GM12878 (cell line): ENCODE measurements around the gene CASP5. TPM values are rescaled to one million over a fixed set of nuclear protein-coding genes. Genes with fewer than 3 reads are reported as not detected.

ENCODE experiments used
- ATAC-seq: fragments of 200-7000 bp; cut with Tn5 transposase; 3 replicates; pipeline ENCODE4 v1.9.1; 2020; ENCODE audit warnings: mild to moderate bottlenecking, moderate library complexity
- BruUV-seq: library from RNA; stranded (reverse); fragments of 400-500 nt; replicated peaks from 2 replicates; lab custom pipeline; 2021; lab: Mats Ljungman, UMichigan
- CTCF ChIA-PET: fragments of 300-600 bp; sonication (Branson Sonifier 250); formaldehyde crosslinking; extraction: SDS; loops from one replicate; lab custom pipeline; 2021; ENCODE audit warnings: inconsistent platforms; lab: Yijun Ruan, JAX
- POLR2A ChIA-PET: fragments of 350-600 bp; formaldehyde crosslinking; extraction: SDS; loops from one replicate; lab custom pipeline; 2021; ENCODE audit warnings: inconsistent platforms; lab: Charles Lee
- RAD21 ChIA-PET: fragments of 300-600 bp; sonication (Branson Sonifier 250); formaldehyde crosslinking; loops from one replicate; lab custom pipeline; 2023; ENCODE audit warnings: antibody characterized with exemption; ENCODE audit not compliant: unreplicated experiment; lab: Charles Lee
- SMC1A ChIA-PET: fragments of 300-600 bp; sonication (Branson Sonifier 250); formaldehyde crosslinking; loops from one replicate; lab custom pipeline; 2023; ENCODE audit not compliant: unreplicated experiment, uncharacterized antibody; lab: Charles Lee
- DNase-seq: peaks from one replicate; pipeline ENCODE4 v3.0.0-alpha.2; 2011; ENCODE audit warnings: low read depth, low spot score
- FAIRE-seq: peaks from 3 replicates; lab custom pipeline; 2011; peaks lifted over from hg19 to GRCh38; lab: Jason Lieb, UNC
- H2AFZ ChIP-seq: 2 replicates; pipeline ENCODE4 v1.6.0; 2011; ENCODE audit warnings: low read depth, low read length, control low read depth; ENCODE audit not compliant: control insufficient read depth
- H3K27ac ChIP-seq: 2 replicates; pipeline ENCODE4 v1.5.1; 2011; ENCODE audit warnings: control low read depth; ENCODE audit not compliant: control insufficient read depth, insufficient read depth
- H3K27me3 ChIP-seq, 2 experiments: replicated peaks in 1 of 2; 2 replicates each; pipeline versions ENCODE4 v1.6.0 to v1.6.1; 2011; ENCODE audit warnings: low read length in 1 of 2; ENCODE audit not compliant: control insufficient read depth in 2 of 2, insufficient read depth in 2 of 2
- H3K36me3 ChIP-seq, 2 experiments: 2 replicates each; pipeline ENCODE4 v1.5.1; 2011; ENCODE audit warnings: low read length in 1 of 2; ENCODE audit not compliant: control insufficient read depth in 2 of 2, insufficient read depth in 2 of 2
- H3K4me1 ChIP-seq: 2 replicates; pipeline ENCODE4 v1.6.1; 2011; ENCODE audit warnings: mild to moderate bottlenecking, low read length, moderate library complexity, mixed read lengths; ENCODE audit not compliant: control insufficient read depth, insufficient read depth
- H3K4me2 ChIP-seq: 2 replicates; pipeline ENCODE4 v1.6.0; 2011; ENCODE audit warnings: control low read depth; ENCODE audit not compliant: control insufficient read depth, insufficient read depth
- H3K4me3 ChIP-seq: fragments of 200-600 bp; sonication (generic); 2 replicates; pipeline ENCODE4 v1.5.1; 2016
- H3K79me2 ChIP-seq: 2 replicates; pipeline ENCODE4 v1.6.0; 2011; ENCODE audit warnings: low read length; ENCODE audit not compliant: control insufficient read depth, insufficient read depth
- H3K9ac ChIP-seq: 2 replicates; pipeline ENCODE4 v1.8.0; 2011; ENCODE audit warnings: low read length, control low read depth, mixed read lengths; ENCODE audit not compliant: control insufficient read depth, insufficient read depth
- H3K9me3 ChIP-seq: replicated peaks from 3 replicates; pipeline ENCODE4 v1.5.1; 2011; ENCODE audit warnings: mild to moderate bottlenecking, low read length; ENCODE audit not compliant: control insufficient read depth, insufficient read depth
- H4K20me1 ChIP-seq: 2 replicates; pipeline ENCODE4 v1.6.0; 2011; ENCODE audit not compliant: control insufficient read depth, insufficient read depth
- ESRRA ChIP-seq: IDR thresholded peaks from 2 replicates; pipeline ENCODE4 v1.6.1; 2012; ENCODE audit warnings: mild to moderate bottlenecking, low read length, improper control_type of control experiment
- ETV6 ChIP-seq, 2 experiments: fragments of 450-650 bp in 1 of 2; IDR thresholded peaks in 1 of 2; conservative IDR thresholded peaks in 1 of 2; 2 replicates each; pipeline ENCODE4 v1.6.1; 2014; ENCODE audit warnings: antibody characterized with exemption in 1 of 2, borderline replicate concordance in 1 of 2, low read depth in 1 of 2, mild to moderate bottlenecking in 1 of 2, moderate library complexity in 1 of 2
- GABPA ChIP-seq: IDR thresholded peaks from 2 replicates; pipeline ENCODE4 v1.6.1; 2014; ENCODE audit warnings: antibody characterized with exemption, low read depth, mild to moderate bottlenecking, inconsistent platforms
- HDAC2 ChIP-seq: fragments of 200-600 bp; sonication (generic); IDR thresholded peaks from 2 replicates; pipeline ENCODE4 v1.6.1; 2017
- HDAC6 ChIP-seq: fragments of 200-600 bp; sonication (generic); IDR thresholded peaks from one replicate; pipeline ENCODE4 v1.8.0; 2017; ENCODE audit warnings: antibody characterized with exemption; ENCODE audit not compliant: unreplicated experiment
- IRF3 ChIP-seq: fragments of 450-650 bp; IDR thresholded peaks from 2 replicates; pipeline ENCODE4 v1.6.1; 2014; ENCODE audit warnings: mild to moderate bottlenecking
- MAX ChIP-seq: IDR thresholded peaks from 2 replicates; pipeline ENCODE4 v1.6.1; 2012; ENCODE audit warnings: low read depth, low read length, improper control_type of control experiment
- MTA2 ChIP-seq: fragments of 450-650 bp; IDR thresholded peaks from 2 replicates; pipeline ENCODE4 v1.6.1; 2016; ENCODE audit warnings: low read depth, mild to moderate bottlenecking, moderate library complexity
- MYB ChIP-seq: fragments of 150-350 bp; IDR thresholded peaks from 2 replicates; pipeline ENCODE4 v1.6.1; 2014; ENCODE audit warnings: mild to moderate bottlenecking, low read depth, low read length, borderline replicate concordance
- MYC ChIP-seq: IDR thresholded peaks from 2 replicates; pipeline ENCODE4 v1.6.1; 2011; ENCODE audit warnings: mild to moderate bottlenecking, low read length, moderate library complexity, inconsistent platforms; ENCODE audit not compliant: insufficient read depth, insufficient replicate concordance, insufficient read length, severe bottlenecking
- NR2C2 ChIP-seq: IDR thresholded peaks from 2 replicates; pipeline ENCODE4 v1.6.1; 2011; ENCODE audit warnings: borderline replicate concordance, low read depth; ENCODE audit not compliant: control insufficient read depth, insufficient read length
- PBX3 ChIP-seq: IDR thresholded peaks from 2 replicates; pipeline ENCODE4 v1.6.1; 2011; ENCODE audit warnings: mild to moderate bottlenecking, low read depth, low read length, moderate library complexity; ENCODE audit not compliant: insufficient replicate concordance
- RCOR1 ChIP-seq: conservative IDR thresholded peaks from 2 replicates; pipeline ENCODE4 v1.6.1; 2012; ENCODE audit warnings: low read depth, low read length, improper control_type of control experiment
- RFX5 ChIP-seq: IDR thresholded peaks from 2 replicates; pipeline ENCODE4 v1.6.1; 2011; ENCODE audit warnings: low read depth, low read length, improper control_type of control experiment
- TBL1XR1 ChIP-seq: IDR thresholded peaks from 2 replicates; pipeline ENCODE4 v1.6.1; 2012; ENCODE audit warnings: low read depth, low read length, improper control_type of control experiment
- TCF12 ChIP-seq: IDR thresholded peaks from 2 replicates; pipeline ENCODE4 v1.6.1; 2011; ENCODE audit warnings: low read depth, mild to moderate bottlenecking, low read length
- TCF3 ChIP-seq: IDR thresholded peaks from 2 replicates; pipeline ENCODE4 v1.6.1; 2012; ENCODE audit warnings: low read depth, mild to moderate bottlenecking, low read length, borderline replicate concordance; ENCODE audit not compliant: insufficient read depth
- WGBS: methylation state at CpG from one replicate; pipeline ENCODE4 v1.1.6; 2016; ENCODE audit warnings: low lambda C conversion rate; ENCODE audit not compliant: insufficient replicate concordance, insufficient coverage; ENCODE audit errors: missing lambda C conversion rate; 5-methylcytosine and 5-hydroxymethylcytosine counted together
- in situ Hi-C: fragments of 300-500 bp; cut with MboI; formaldehyde crosslinking; loops from 9 replicates; pipeline ENCODE4 v1.14.3; 2018; ENCODE audit warnings: mixed read lengths
- intact Hi-C: fragments of 100-400 bp; cut with micrococcal nuclease; formaldehyde crosslinking; loops from one replicate; pipeline ENCODE4 v1.14.2; 2022; ENCODE audit not compliant: unreplicated experiment
- polyA plus RNA-seq, 11 experiments: library from polyadenylated mRNA; depleted of rRNA in 4 of 11; unstranded in 6 of 11; stranded (reverse) in 5 of 11; fragments of >200 nt; fragmentation: Nextera tagmentation in 4 of 11; fragmentation: Illumina TruSeq in 1 of 11; extraction: Ambion mirVana in 4 of 11; extraction: Trizol in 1 of 11; gene quantifications; 1 replicate in 1 of 11; 2 replicates in 10 of 11; pipeline versions ENCODE4 v1.2.1 to v1.2.3, GENCODE V29; 2011 to 2016; ENCODE audit warnings: inconsistent platforms in 2 of 11, missing spikeins in 2 of 11, low read depth in 1 of 11
- total RNA-seq, 4 experiments: library from RNA; depleted of rRNA in 3 of 4; stranded (reverse); fragments of >200 nt in 3 of 4; fragmentation: Illumina TruSeq in 1 of 4; extraction: Trizol in 1 of 4; gene quantifications; 2 replicates each; pipeline versions ENCODE4 v1.2.1 to v1.2.3, GENCODE V29; 2013 to 2021
- TF ChIP-seq, protein P1 (sequence below): fragments of 450-650 bp; IDR thresholded peaks from 2 replicates; pipeline ENCODE4 v1.6.1; 2017; ENCODE audit warnings: low read depth, mild to moderate bottlenecking, moderate library complexity
- TF ChIP-seq, protein P2 (sequence below): IDR thresholded peaks from 2 replicates; pipeline ENCODE4 v1.6.1; 2011; ENCODE audit warnings: borderline replicate concordance, low read depth, mild to moderate bottlenecking, moderate library complexity, low read length; ENCODE audit not compliant: insufficient read depth, poor library complexity, severe bottlenecking

The CASP5 gene
- total and polyA plus RNA-seq, 10 of the 15 experiments (the other 5 are each of a cell fraction or from before 2014, with no cell fraction given): not detected

DNA sequence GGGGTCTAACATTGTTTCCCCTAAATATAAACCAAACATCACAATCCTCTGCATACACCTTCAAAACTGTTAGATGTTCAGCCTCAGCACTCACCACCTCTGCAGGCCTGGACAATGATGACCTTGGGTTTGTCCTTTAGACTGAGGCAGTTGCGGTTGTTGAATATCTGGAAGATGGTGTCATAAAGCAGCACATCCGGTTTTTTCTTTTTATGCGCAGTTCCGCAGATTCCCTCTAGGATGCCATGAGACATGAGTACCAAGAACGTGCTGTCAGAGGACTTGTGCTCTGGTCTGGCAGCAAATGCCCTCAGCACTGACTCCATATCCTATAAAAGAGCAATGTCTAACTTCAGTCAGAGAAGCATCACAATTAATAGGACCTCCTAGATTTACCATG is 22.8 kb downstream of the CASP5 start:
- Histone ChIP-seq H3K4me2 (no peak overlapping the region), H3K4me3 (no peak overlapping the region), H4K20me1 (no peaks in the 10 kb centered on the region), H3K27me3 (no peaks in the 10 kb centered on the region), H3K9ac (no peak overlapping the region), H3K79me2 (no peaks in the 10 kb centered on the region), H3K27ac (no peak overlapping the region), H2AFZ (no peak overlapping the region), H3K36me3 (no peaks in the 10 kb centered on the region), H3K9me3 (no peaks in the 10 kb centered on the region), H3K4me1 (no peaks in the 10 kb centered on the region)
- intact Hi-C loops (loop anchor here (5.0 kb wide), 1 partner anchor 53 kb away; no protein-coding TSS in a partner anchor), in situ Hi-C loops (loop anchor here (10.0 kb wide), 1 partner anchor 385 kb away; no protein-coding TSS in a partner anchor)
- FAIRE-seq (no peak), DNase-seq (no peak), ATAC-seq (peak; percentile 72)
- BruUV-seq: no TSS peak
- SMC1A ChIA-PET: interaction anchor here (1.0 kb wide), 1 partner anchor 32 kb away, joined by 4 read pairs; the partner anchor contains the start of gene CASP4
- POLR2A ChIA-PET: no interaction called here
- RAD21 ChIA-PET: interaction anchor here (1.0 kb wide), 1 partner anchor 177 kb away, joined by 3 read pairs; no protein-coding TSS in a partner anchor
- 93% methylated on average over 5 of the region's 5 CpGs for WGBS
- CTCF ChIA-PET: interaction anchor here (0.9 to 2.0 kb wide), 7 partner anchors 8 to 144 kb away, joined by 3 to 14 read pairs (median 3); partner anchors contain the start of gene CASP1
- TF ChIP-seq PBX3: no peak
- no peak for TF ChIP-seq MYB
- no peak for TF ChIP-seq HDAC2
- no peak for TF ChIP-seq TBL1XR1
- TF ChIP-seq MTA2: no peak
- TF ChIP-seq TCF12: no peak
- no peak for TF ChIP-seq RFX5
- no peak for TF ChIP-seq NR2C2
- no peak for TF ChIP-seq MYC
- TF ChIP-seq MAX: no peak
- no peak for TF ChIP-seq GABPA
- TF ChIP-seq RCOR1: no peak
- TF ChIP-seq ESRRA: no peak
- no peak for TF ChIP-seq TCF3
- TF ChIP-seq, protein P1, sequence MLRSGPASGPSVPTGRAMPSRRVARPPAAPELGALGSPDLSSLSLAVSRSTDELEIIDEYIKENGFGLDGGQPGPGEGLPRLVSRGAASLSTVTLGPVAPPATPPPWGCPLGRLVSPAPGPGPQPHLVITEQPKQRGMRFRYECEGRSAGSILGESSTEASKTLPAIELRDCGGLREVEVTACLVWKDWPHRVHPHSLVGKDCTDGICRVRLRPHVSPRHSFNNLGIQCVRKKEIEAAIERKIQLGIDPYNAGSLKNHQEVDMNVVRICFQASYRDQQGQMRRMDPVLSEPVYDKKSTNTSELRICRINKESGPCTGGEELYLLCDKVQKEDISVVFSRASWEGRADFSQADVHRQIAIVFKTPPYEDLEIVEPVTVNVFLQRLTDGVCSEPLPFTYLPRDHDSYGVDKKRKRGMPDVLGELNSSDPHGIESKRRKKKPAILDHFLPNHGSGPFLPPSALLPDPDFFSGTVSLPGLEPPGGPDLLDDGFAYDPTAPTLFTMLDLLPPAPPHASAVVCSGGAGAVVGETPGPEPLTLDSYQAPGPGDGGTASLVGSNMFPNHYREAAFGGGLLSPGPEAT: no peak
- TF ChIP-seq IRF3: no peak
- TF ChIP-seq, protein P2, sequence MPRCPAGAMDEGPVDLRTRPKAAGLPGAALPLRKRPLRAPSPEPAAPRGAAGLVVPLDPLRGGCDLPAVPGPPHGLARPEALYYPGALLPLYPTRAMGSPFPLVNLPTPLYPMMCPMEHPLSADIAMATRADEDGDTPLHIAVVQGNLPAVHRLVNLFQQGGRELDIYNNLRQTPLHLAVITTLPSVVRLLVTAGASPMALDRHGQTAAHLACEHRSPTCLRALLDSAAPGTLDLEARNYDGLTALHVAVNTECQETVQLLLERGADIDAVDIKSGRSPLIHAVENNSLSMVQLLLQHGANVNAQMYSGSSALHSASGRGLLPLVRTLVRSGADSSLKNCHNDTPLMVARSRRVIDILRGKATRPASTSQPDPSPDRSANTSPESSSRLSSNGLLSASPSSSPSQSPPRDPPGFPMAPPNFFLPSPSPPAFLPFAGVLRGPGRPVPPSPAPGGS: no peak
- no peak for TF ChIP-seq HDAC6
- no peak for TF ChIP-seq ETV6 (conservative IDR thresholded peaks at IDR 0.05 in 1 of 2, IDR thresholded peaks at IDR 0.05 in 1 of 2; ENCODE audit: borderline replicate concordance in 1 of 2, low read depth in 1 of 2)
